Right lobe of liver (tissue), 4 donors: ENCODE measurements around the gene HK1.

Source experiments
- CTCF ChIP-seq, 4 donors: fragments of 200-600 bp in 3 of 4; fragments of 450-650 bp in 1 of 4; IDR thresholded peaks; one replicate each; pipeline versions ENCODE4 v1.5.1 to v1.8.0; 2016 to 2022; ENCODE audit warnings: antibody characterized with exemption in 4 of 4, mild to moderate bottlenecking in 2 of 4
- POLR2A ChIP-seq: fragments of 450-650 bp; IDR thresholded peaks from one replicate; pipeline ENCODE4 v1.6.1; 2017; ENCODE audit warnings: antibody characterized with exemption, mild to moderate bottlenecking
- donor health status: DM: no; HTN: no; CAD: no.
- donor health status: DM: no; HTN: no; CAD: no.
- donor health status: DM: no; HTN: yes; CAD: no.

DNA sequence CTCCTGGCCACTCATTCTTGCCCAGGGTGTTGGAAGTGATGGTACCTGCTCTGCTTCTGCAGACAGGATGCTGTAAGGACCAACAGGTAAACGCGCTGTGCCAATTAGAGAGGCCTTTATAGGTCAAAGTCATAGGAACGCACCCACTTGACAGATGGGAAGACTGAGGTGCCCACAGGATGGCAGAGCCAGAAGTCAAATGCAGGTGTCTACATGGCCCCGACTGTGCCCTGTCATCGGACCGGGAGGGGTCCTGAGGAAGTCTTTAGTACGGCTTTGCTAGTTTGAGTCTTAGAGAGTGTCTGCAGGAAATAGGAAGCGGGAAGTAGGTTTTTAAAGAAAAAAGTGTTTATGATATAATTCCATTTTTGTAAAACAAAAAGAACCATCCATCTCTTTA, 57.3 kb downstream of the HK1 start:
- no peak for TF ChIP-seq CTCF (IDR thresholded peaks at IDR 0.05)
- TF ChIP-seq POLR2A = no peak
